ENCODE data around the gene BRCA1. TPM values are rescaled to one million over a fixed set of nuclear protein-coding genes. Genes with fewer than 3 reads are reported as not detected.
A peak's percentile ranks its signal among the peaks of the same experiment; 100 is the strongest.
"Not testable (repeated sequence)": the region's sequence is repeated elsewhere in the genome, so short reads cannot be mapped to it uniquely, and the experiment has no call there.

Gene BRCA1
- total RNA-seq, 1 experiment from 2014 or later, result 18.1 TPM

GRCh38 chr17:43129671-43130010 is 4.5 kb upstream of the BRCA1 start:
- TF ChIP-seq CTCF (IDR thresholded peaks at IDR 0.05; ENCODE audit: unreplicated experiment), result no peak
- ChIA-PET POLR2A (interaction anchor here (0.7 to 1.7 kb wide), 5 partner anchors 40 to 105 kb away, joined by 4 to 18 read pairs (median 6); partner anchors contain the start of gene NBR1), CTCF (interaction anchor here (0.6 to 1.7 kb wide), 2 partner anchors 39 to 40 kb away, joined by 3 to 5 read pairs; no protein-coding TSS in a partner anchor)
- Mint-ChIP-seq H3K9me3 (ENCODE audit: unreplicated experiment) (no peaks in the 10 kb centered on the region), H3K27me3 (ENCODE audit: insufficient read depth, unreplicated experiment) (no peaks in the 10 kb centered on the region), H3K36me3 (ENCODE audit: insufficient read depth, unreplicated experiment) (peaks cover 60% of the 10 kb centered on the region), H3K4me3 (ENCODE audit: unreplicated experiment) (peak overlapping the region; percentile 64), H3K27ac (ENCODE audit: low read depth, unreplicated experiment) (peak overlapping the region; percentile 91), H3K4me1 (ENCODE audit: insufficient read depth, unreplicated experiment) (peaks cover 20% of the 10 kb centered on the region)
- intact Hi-C loops (cut with micrococcal nuclease), result no loop called here
- no TSS peak for BruUV-seq (replicated peaks)
- DNase-seq (ENCODE audit: unreplicated experiment), result peak; percentile 2

- intact Hi-C loops (cut with micrococcal nuclease); H3K27ac Mint-ChIP-seq (ENCODE audit: low read depth, unreplicated experiment); BruUV-seq (replicated peaks); DNase-seq (ENCODE audit: unreplicated experiment); H3K9me3 Mint-ChIP-seq (ENCODE audit: unreplicated experiment); H3K27me3 Mint-ChIP-seq (ENCODE audit: insufficient read depth, unreplicated experiment): not testable (repeated sequence)
- Mint-ChIP-seq H3K4me1 (ENCODE audit: insufficient read depth, unreplicated experiment) (peaks cover 26% of the 10 kb centered on the region), H3K4me3 (ENCODE audit: unreplicated experiment) (peak overlapping the region; percentile 47), H3K36me3 (ENCODE audit: insufficient read depth, unreplicated experiment) (peaks cover 38% of the 10 kb centered on the region)
- ChIA-PET CTCF (interaction anchor here (0.6 to 1.0 kb wide), 2 partner anchors 103 to 540 kb away, joined by 3 to 4 read pairs; partner anchors contain the start of gene RND2), POLR2A (interaction anchor here (0.7 to 3.5 kb wide), 3 partner anchors 38 to 44 kb away, joined by 3 to 37 read pairs (median 9); partner anchors contain the start of gene NBR1)
Measured at GRCh38 chr17:43127333-43127876, 2.2 kb upstream of the BRCA1 start.

- ChIA-PET POLR2A (interaction anchor here (0.9 to 3.5 kb wide), 3 partner anchors 42 to 45 kb away, joined by 5 to 37 read pairs (median 9); partner anchors contain the start of gene NBR1), CTCF (interaction anchor here (0.6 to 1.0 kb wide), 3 partner anchors 45 to 539 kb away, joined by 3 to 4 read pairs (median 3); partner anchors contain the start of genes NBR1 and RND2)
- intact Hi-C loops (cut with micrococcal nuclease), result no loop called here
- Mint-ChIP-seq H3K4me3 (ENCODE audit: unreplicated experiment) (peak overlapping the region; percentile 47), H3K9me3 (ENCODE audit: unreplicated experiment) (no peaks in the 10 kb centered on the region), H3K27me3 (ENCODE audit: insufficient read depth, unreplicated experiment) (no peaks in the 10 kb centered on the region), H3K36me3 (ENCODE audit: insufficient read depth, unreplicated experiment) (peaks cover 33% of the 10 kb centered on the region), H3K27ac (ENCODE audit: low read depth, unreplicated experiment) (no peak overlapping the region), H3K4me1 (ENCODE audit: insufficient read depth, unreplicated experiment) (peaks cover 26% of the 10 kb centered on the region)
- BruUV-seq (replicated peaks), result no TSS peak
- no peak for DNase-seq (ENCODE audit: unreplicated experiment)
- TF ChIP-seq CTCF (IDR thresholded peaks at IDR 0.05; ENCODE audit: unreplicated experiment), result no peak
Measured at GRCh38 chr17:43126911-43127290, 1.7 kb upstream of the BRCA1 start.

DNA sequence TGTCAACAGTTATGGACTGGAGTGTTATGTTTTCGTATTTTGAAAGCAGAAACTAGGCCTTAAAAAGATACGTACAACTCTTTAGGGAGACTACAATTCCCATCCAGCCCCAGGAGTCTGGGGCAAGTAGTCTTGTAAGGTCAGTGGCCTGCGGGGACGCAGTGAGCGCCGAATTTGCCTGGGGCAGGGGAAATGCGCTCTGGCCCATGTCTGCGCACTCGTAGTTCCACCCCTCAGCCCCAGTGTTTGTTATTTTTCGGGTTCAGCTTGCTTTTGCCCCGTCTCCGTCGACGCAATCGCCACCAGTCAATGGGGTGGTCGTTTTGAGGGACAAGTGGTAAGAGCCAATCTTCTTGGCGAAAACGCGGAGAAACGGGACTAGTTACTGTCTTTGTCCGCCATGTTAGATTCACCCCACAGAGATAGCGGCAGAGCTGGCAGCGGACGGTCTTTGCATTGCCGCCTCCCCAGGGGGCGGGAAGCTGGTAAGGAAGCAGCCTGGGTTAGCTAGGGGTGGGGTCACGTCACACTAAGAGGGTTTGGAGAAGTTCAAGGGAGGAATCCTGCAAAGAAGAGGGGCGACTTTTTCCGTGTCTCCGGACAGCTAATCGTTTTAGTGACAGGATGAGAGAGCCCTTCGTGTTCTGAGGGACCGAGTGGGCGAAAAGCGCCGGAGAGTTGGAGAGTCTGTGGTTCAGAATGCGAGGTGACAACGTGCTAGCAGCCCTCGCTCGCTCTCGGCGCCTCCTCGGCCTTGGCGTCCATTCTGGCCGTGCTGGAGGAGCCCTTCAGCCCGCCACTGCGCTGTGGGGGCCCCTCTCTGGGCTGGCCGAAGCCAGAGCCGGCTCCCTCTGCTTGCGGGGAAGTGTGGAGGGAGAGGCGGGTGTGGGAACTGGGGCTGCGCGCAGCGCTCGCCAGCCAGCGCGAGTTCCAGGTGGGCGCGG is 1.1 kb upstream of the BRCA1 start:
- no peaks in the 10 kb centered on the region for H3K27me3 Mint-ChIP-seq (ENCODE audit: insufficient read depth, unreplicated experiment)
- no peak for DNase-seq (ENCODE audit: unreplicated experiment)
- intact Hi-C loops (cut with micrococcal nuclease), result loop anchor here (1.0 kb wide), 1 partner anchor 44 kb away; no protein-coding TSS in a partner anchor
- H3K4me3 Mint-ChIP-seq (ENCODE audit: unreplicated experiment), result peak overlapping the region; percentile 99
- peak overlapping the region; percentile 88 for H3K27ac Mint-ChIP-seq (ENCODE audit: low read depth, unreplicated experiment)
- H3K9me3 Mint-ChIP-seq (ENCODE audit: unreplicated experiment), result no peaks in the 10 kb centered on the region
- TSS peak; percentile 93 for BruUV-seq (replicated peaks)
- peaks cover 30% of the 10 kb centered on the region for H3K36me3 Mint-ChIP-seq (ENCODE audit: insufficient read depth, unreplicated experiment)
- CTCF ChIA-PET, result interaction anchor here (0.6 to 1.0 kb wide), 3 partner anchors 45 to 1237 kb away, joined by 3 read pairs; partner anchors contain the start of genes NBR1 and RND2
- peaks cover 26% of the 10 kb centered on the region for H3K4me1 Mint-ChIP-seq (ENCODE audit: insufficient read depth, unreplicated experiment)
- TF ChIP-seq CTCF (IDR thresholded peaks at IDR 0.05; ENCODE audit: unreplicated experiment), result no peak
- POLR2A ChIA-PET, result interaction anchor here (0.6 to 3.5 kb wide), 6 partner anchors 43 to 144 kb away, joined by 3 to 37 read pairs (median 4); partner anchors contain the start of genes NBR1 and RPL27

Data from MCF 10A (cell line).